Endothelial cell (in vitro differentiated cells): ENCODE data around the gene CRYBB1. TPM values are rescaled to one million over a fixed set of nuclear protein-coding genes. Genes with fewer than 3 reads are reported as not detected.
A peak's percentile ranks its signal among the peaks of the same experiment; 100 is the strongest.

Experiments used
- DNase-seq: peaks from one replicate; pipeline ENCODE4 v3.0.0; 2021; ENCODE audit warnings: low spot score
- H3K27ac Mint-ChIP-seq: one replicate; pipeline ENCODE4 v1.8.0; 2021; ENCODE audit warnings: mixed read lengths, inconsistent platforms; ENCODE audit not compliant: unreplicated experiment
- H3K27me3 Mint-ChIP-seq: one replicate; pipeline ENCODE4 v1.8.0; 2021; ENCODE audit warnings: mild to moderate bottlenecking, moderate library complexity, mixed read lengths, inconsistent platforms; ENCODE audit not compliant: unreplicated experiment
- H3K36me3 Mint-ChIP-seq: one replicate; pipeline ENCODE4 v1.8.0; 2021; ENCODE audit warnings: mild to moderate bottlenecking, low read depth, mixed read lengths, inconsistent platforms; ENCODE audit not compliant: unreplicated experiment
- H3K4me1 Mint-ChIP-seq: one replicate; pipeline ENCODE4 v1.8.0; 2021; ENCODE audit warnings: mild to moderate bottlenecking, mixed read lengths, inconsistent platforms; ENCODE audit not compliant: unreplicated experiment
- H3K4me3 Mint-ChIP-seq: one replicate; pipeline ENCODE4 v1.8.0; 2021; ENCODE audit warnings: mild to moderate bottlenecking, mixed read lengths, inconsistent platforms; ENCODE audit not compliant: unreplicated experiment
- H3K9me3 Mint-ChIP-seq: one replicate; pipeline ENCODE4 v1.8.0; 2021; ENCODE audit warnings: mixed read lengths, inconsistent platforms; ENCODE audit not compliant: unreplicated experiment
- CTCF ChIP-seq: fragments of 200-600 bp; sonication (generic); IDR thresholded peaks from one replicate; pipeline ENCODE4 v1.5.0; 2021; ENCODE audit warnings: antibody characterized with exemption; ENCODE audit not compliant: unreplicated experiment
- total RNA-seq: library from RNA; stranded (reverse); fragmentation: NEBNext Ultra II Directional; extraction: Animal tissue kit (Norgen Biotek cat#: 25700); gene quantifications from one replicate; pipeline ENCODE4 v1.2.1, GENCODE V29; 2021; ENCODE audit not compliant: unreplicated experiment

The CRYBB1 gene
- total RNA-seq, 1 donor from 2014 or later: 9.5 TPM

GRCh38 chr22:26662160-26662559 lies 44.3 kb upstream of the CRYBB1 start:
- H3K27me3 Mint-ChIP-seq: no peaks in the 10 kb centered on the region
- no peak overlapping the region for H3K27ac Mint-ChIP-seq
- TF ChIP-seq CTCF: no peak
- H3K4me1 Mint-ChIP-seq: peaks cover 2% of the 10 kb centered on the region
- no peaks in the 10 kb centered on the region for H3K36me3 Mint-ChIP-seq
- no peaks in the 10 kb centered on the region for H3K9me3 Mint-ChIP-seq
- no peak overlapping the region for H3K4me3 Mint-ChIP-seq
- no peak for DNase-seq

GRCh38 chr22:26660961-26661578 lies 43.2 kb upstream of the CRYBB1 start:
- Mint-ChIP-seq H3K4me1 (peaks cover 2% of the 10 kb centered on the region), H3K27ac (no peak overlapping the region), H3K9me3 (no peaks in the 10 kb centered on the region), H3K36me3 (no peaks in the 10 kb centered on the region), H3K27me3 (no peaks in the 10 kb centered on the region), H3K4me3 (no peak overlapping the region)
- TF ChIP-seq CTCF: no peak
- no peak for DNase-seq

GRCh38 chr22:26660356-26660755 lies 42.5 kb upstream of the CRYBB1 start:
- no peaks in the 10 kb centered on the region for H3K9me3 Mint-ChIP-seq
- peaks cover 2% of the 10 kb centered on the region for H3K4me1 Mint-ChIP-seq
- H3K4me3 Mint-ChIP-seq: no peak overlapping the region
- no peak overlapping the region for H3K27ac Mint-ChIP-seq
- DNase-seq: no peak
- no peaks in the 10 kb centered on the region for H3K27me3 Mint-ChIP-seq
- H3K36me3 Mint-ChIP-seq: no peaks in the 10 kb centered on the region
- no peak for TF ChIP-seq CTCF

GRCh38 chr22:26658671-26659478 lies 41.0 kb upstream of the CRYBB1 start:
- H3K4me1 Mint-ChIP-seq: peaks cover 2% of the 10 kb centered on the region
- H3K27ac Mint-ChIP-seq: no peak overlapping the region
- H3K27me3 Mint-ChIP-seq: no peaks in the 10 kb centered on the region
- no peaks in the 10 kb centered on the region for H3K36me3 Mint-ChIP-seq
- peak overlapping the region; percentile 69 for H3K4me3 Mint-ChIP-seq
- TF ChIP-seq CTCF: no peak
- no peaks in the 10 kb centered on the region for H3K9me3 Mint-ChIP-seq
- DNase-seq: peak; percentile 34

GRCh38 chr22:26658161-26658560 lies 40.3 kb upstream of the CRYBB1 start:
- no peaks in the 10 kb centered on the region for H3K36me3 Mint-ChIP-seq
- TF ChIP-seq CTCF: no peak
- H3K27me3 Mint-ChIP-seq: no peaks in the 10 kb centered on the region

More at GRCh38 chr22:26658161-26658560, 40.3 kb upstream of the CRYBB1 start:
- Mint-ChIP-seq H3K4me1 (peaks cover 2% of the 10 kb centered on the region), H3K4me3 (peak overlapping the region; percentile 67), H3K27ac (no peak overlapping the region), H3K9me3 (no peaks in the 10 kb centered on the region)
- no peak for DNase-seq
